ENCODE measurements around the gene WNT16. TPM values are rescaled to one million over a fixed set of nuclear protein-coding genes. Genes with fewer than 3 reads are reported as not detected.

Gene WNT16
- total RNA-seq, 2 donors from 2014 or later: not detected

GRCh38 chr7:121372376-121373010, 43.7 kb downstream of the WNT16 start:
- no peaks in the 10 kb centered on the region for H3K9me3 ChIP-seq
- ATAC-seq: no peak
- TF ChIP-seq CTCF (IDR thresholded peaks at IDR 0.05): no peak
- peaks cover 15% of the 10 kb centered on the region for H3K4me1 ChIP-seq
- DNase-seq: no peak
- no peaks in the 10 kb centered on the region for H3K27me3 ChIP-seq
- WGBS, 2 donors: 91 to 97% methylated on average over 2 of the region's 2 CpGs
- no peak overlapping the region for H3K27ac ChIP-seq
- peaks cover 0 to 3% of the 10 kb centered on the region in 2 donors for H3K36me3 ChIP-seq (replicated peaks in 1 of 2; ENCODE audit: insufficient read depth in 1 of 2, low read depth in 2 of 2)
- intact Hi-C loops (cut with DNase I): loop anchor here (10.0 kb wide), 1 partner anchor 622 kb away; no protein-coding TSS in a partner anchor
- H3K4me3 ChIP-seq: no peak overlapping the region

GRCh38 chr7:121373177-121373576, 44.4 kb downstream of the WNT16 start:
- TF ChIP-seq POLR2A (IDR thresholded peaks at IDR 0.05): no peak
- peak in 3 of 7 experiments; percentile 12 to 24 (median 19) for TF ChIP-seq CTCF (IDR thresholded peaks at IDR 0.05)
- DNase-seq: no peak
- ATAC-seq: no peak
- Histone ChIP-seq H3K4me1 (peaks cover 14% of the 10 kb centered on the region), H3K27ac (no peak overlapping the region), H3K9me3 (no peaks in the 10 kb centered on the region), H3K27me3 (no peaks in the 10 kb centered on the region), H3K4me3 (no peak overlapping the region), H3K36me3 (replicated peaks in 1 of 2; ENCODE audit: insufficient read depth in 1 of 2, low read depth in 2 of 2) (peaks cover 2 to 3% of the 10 kb centered on the region in 2 donors)
- intact Hi-C loops (cut with DNase I): loop anchor here (10.0 kb wide), 1 partner anchor 622 kb away; no protein-coding TSS in a partner anchor

- peaks cover 3 to 4% of the 10 kb centered on the region in 2 donors for H3K36me3 ChIP-seq (replicated peaks in 1 of 2; ENCODE audit: insufficient read depth in 1 of 2, low read depth in 2 of 2)
- no peak overlapping the region for H3K4me3 ChIP-seq
- DNase-seq (no peak), ATAC-seq (no peak)
- intact Hi-C loops (cut with DNase I): loop anchor here (10.0 kb wide), 1 partner anchor 618 kb away; no protein-coding TSS in a partner anchor
- H3K4me1 ChIP-seq: peaks cover 14% of the 10 kb centered on the region
- no peaks in the 10 kb centered on the region for H3K9me3 ChIP-seq
- no peaks in the 10 kb centered on the region for H3K27me3 ChIP-seq
- no peak overlapping the region for H3K27ac ChIP-seq
- WGBS, 2 donors: 86 to 94% methylated on average over 2 of the region's 2 CpGs
- TF ChIP-seq CTCF (IDR thresholded peaks at IDR 0.05) (no peak), POLR2A (IDR thresholded peaks at IDR 0.05) (no peak)
These were observed 48.2 kb downstream of the WNT16 start for GRCh38 chr7:121376979-121377378.

GRCh38 chr7:121379930-121380329, 51.1 kb downstream of the WNT16 start:
- Histone ChIP-seq H3K36me3 (replicated peaks in 1 of 2; ENCODE audit: insufficient read depth in 1 of 2, low read depth in 2 of 2) (peaks cover 3 to 4% of the 10 kb centered on the region in 2 donors), H3K4me1 (peaks cover 28% of the 10 kb centered on the region), H3K27ac (no peak overlapping the region), H3K27me3 (no peaks in the 10 kb centered on the region), H3K4me3 (no peak overlapping the region), H3K9me3 (no peaks in the 10 kb centered on the region)
- intact Hi-C loops (cut with DNase I): loop anchor here (10.0 kb wide), 1 partner anchor 615 kb away; no protein-coding TSS in a partner anchor
- TF ChIP-seq CTCF (IDR thresholded peaks at IDR 0.05) (no peak), POLR2A (IDR thresholded peaks at IDR 0.05) (no peak)
- 79 to 91% methylated on average over 1 of the region's 1 CpG for WGBS, 2 donors
- ATAC-seq (no peak), DNase-seq (no peak)

DNA sequence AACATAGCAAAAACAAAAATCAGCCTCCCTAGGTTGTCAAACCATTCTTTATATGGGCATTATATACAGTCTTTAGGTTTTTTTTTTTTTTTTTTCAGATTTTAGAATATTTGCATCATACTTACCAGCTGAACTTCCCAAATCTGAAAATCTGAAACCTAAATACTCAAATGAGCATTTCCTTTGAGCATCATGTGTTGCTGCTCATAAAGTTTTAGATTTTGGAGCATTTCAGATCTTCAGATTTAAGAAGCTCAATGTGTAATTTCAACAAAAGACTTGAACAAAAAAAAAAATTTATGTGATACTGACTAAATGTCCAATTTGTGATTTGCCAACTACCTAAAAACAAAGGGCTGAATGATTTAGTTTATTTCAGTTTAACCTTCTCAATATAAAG, 53.7 kb downstream of the WNT16 start:
- no peak overlapping the region for H3K4me3 ChIP-seq
- H3K9me3 ChIP-seq: no peaks in the 10 kb centered on the region
- peaks cover 0 to 4% of the 10 kb centered on the region in 2 donors for H3K36me3 ChIP-seq (replicated peaks in 1 of 2; ENCODE audit: insufficient read depth in 1 of 2, low read depth in 2 of 2)
- no peaks in the 10 kb centered on the region for H3K27me3 ChIP-seq
- ATAC-seq: no peak
- peak overlapping the region in 1 of 4 donors; percentile 73 for H3K27ac ChIP-seq
- TF ChIP-seq POLR2A (IDR thresholded peaks at IDR 0.05) (no peak), CTCF (IDR thresholded peaks at IDR 0.05) (no peak)
- DNase-seq: no peak
- intact Hi-C loops (cut with DNase I): no loop called here
- H3K4me1 ChIP-seq: peaks cover 48% of the 10 kb centered on the region
